HepG2 (cell line): ENCODE results near the gene MAMSTR. TPM values are rescaled to one million over a fixed set of nuclear protein-coding genes. Genes with fewer than 3 reads are reported as not detected.

Experiments used
- ATRX ChIP-seq: sonication (generic); formaldehyde crosslinking; IDR thresholded peaks from 2 replicates; pipeline ENCODE4 v1.4.0; 2020; ENCODE audit warnings: missing genetic modification reagents, borderline replicate concordance
- CREB1 ChIP-seq, 2 experiments: fragments of 450-650 bp in 1 of 2; IDR thresholded peaks; 2 replicates each; pipeline ENCODE4 v1.6.1; 2016 to 2017; ENCODE audit warnings: control low read depth in 1 of 2, mild to moderate bottlenecking in 1 of 2, missing compliant biosample characterization in 1 of 2, missing genetic modification characterization in 1 of 2
- DPF2 ChIP-seq: sonication (generic); formaldehyde crosslinking; IDR thresholded peaks from 2 replicates; pipeline ENCODE4 v1.4.0; 2020; ENCODE audit warnings: mild to moderate bottlenecking, low read depth, missing genetic modification reagents, borderline replicate concordance
- FOXM1 ChIP-seq: sonication (generic); formaldehyde crosslinking; IDR thresholded peaks from 2 replicates; pipeline ENCODE4 v1.5.0; 2020; ENCODE audit warnings: missing genetic modification reagents
- GABPA ChIP-seq, 2 experiments: IDR thresholded peaks; 2 replicates each; pipeline ENCODE4 v1.6.1; 2011 to 2016; ENCODE audit warnings: low read depth in 2 of 2, low read length in 1 of 2, missing biosample characterization in 1 of 2, missing genetic modification characterization in 1 of 2
- MED1 ChIP-seq: sonication (generic); formaldehyde crosslinking; IDR thresholded peaks from 2 replicates; pipeline ENCODE4 v1.4.0; 2020; ENCODE audit warnings: missing genetic modification reagents
- MXD4 ChIP-seq: IDR thresholded peaks from 2 replicates; pipeline ENCODE4 v1.6.1; 2016; ENCODE audit warnings: mild to moderate bottlenecking, missing biosample characterization, missing genetic modification reagents
- PHF20 ChIP-seq: sonication (generic); formaldehyde crosslinking; IDR thresholded peaks from 2 replicates; pipeline ENCODE4 v1.5.0; 2020; ENCODE audit warnings: mild to moderate bottlenecking, missing genetic modification reagents
- REXO4 ChIP-seq: sonication (generic); formaldehyde crosslinking; IDR thresholded peaks from 2 replicates; pipeline ENCODE4 v1.8.0; 2022; ENCODE audit warnings: missing genetic modification reagents, mild to moderate bottlenecking, borderline replicate concordance
- RXRA ChIP-seq: sonication (generic); formaldehyde crosslinking; IDR thresholded peaks from 2 replicates; pipeline ENCODE4 v1.5.1; 2020; ENCODE audit warnings: missing genetic modification reagents
- TCF12 ChIP-seq, 2 experiments: fragments of 450-650 bp in 1 of 2; sonication (generic) in 1 of 2; formaldehyde crosslinking in 1 of 2; IDR thresholded peaks; 2 replicates each; pipeline versions ENCODE4 v1.6.1 to v1.8.0; 2017 to 2022; ENCODE audit warnings: antibody characterized with exemption in 1 of 2, mild to moderate bottlenecking in 1 of 2, missing genetic modification reagents in 1 of 2, moderate library complexity in 1 of 2
- TEAD3 ChIP-seq: optimal IDR thresholded peaks from 2 replicates; pipeline ENCODE3; 2016; ENCODE audit warnings: borderline replicate concordance
- TOPORS ChIP-seq: sonication (generic); formaldehyde crosslinking; IDR thresholded peaks from 2 replicates; pipeline ENCODE4 v1.8.0; 2023; ENCODE audit warnings: mild to moderate bottlenecking, missing genetic modification reagents
- ZNF232 ChIP-seq: sonication (generic); formaldehyde crosslinking; IDR thresholded peaks from 2 replicates; pipeline ENCODE4 v1.4.0; 2020; ENCODE audit warnings: missing genetic modification reagents, borderline replicate concordance
- ZNF235 ChIP-seq: sonication (generic); formaldehyde crosslinking; IDR thresholded peaks from 2 replicates; pipeline ENCODE4 v1.8.1; 2023; ENCODE audit warnings: mild to moderate bottlenecking, missing genetic modification reagents, borderline replicate concordance
- ZNF296 ChIP-seq: sonication (generic); formaldehyde crosslinking; conservative IDR thresholded peaks from 2 replicates; pipeline ENCODE4 v1.5.0; 2020; ENCODE audit warnings: mild to moderate bottlenecking, missing genetic modification reagents
- ZNF431 ChIP-seq: sonication (generic); formaldehyde crosslinking; IDR thresholded peaks from 2 replicates; pipeline ENCODE4 v1.9.0; 2022; ENCODE audit warnings: missing genetic modification reagents, low read depth, mild to moderate bottlenecking, borderline replicate concordance
- ZNF44 ChIP-seq: sonication (generic); formaldehyde crosslinking; IDR thresholded peaks from 2 replicates; pipeline ENCODE4 v1.5.1; 2020; ENCODE audit warnings: mild to moderate bottlenecking, missing genetic modification reagents
- ZNF468 ChIP-seq: sonication (generic); formaldehyde crosslinking; IDR thresholded peaks from 2 replicates; pipeline ENCODE4 v1.8.0; 2022; ENCODE audit warnings: mild to moderate bottlenecking, moderate library complexity, missing genetic modification reagents
- ZNF614 ChIP-seq: IDR thresholded peaks from 2 replicates; pipeline ENCODE4 v1.6.1; 2018; ENCODE audit warnings: missing biosample characterization, missing genetic modification reagents, inconsistent platforms, borderline replicate concordance
- ZNF768 ChIP-seq: sonication (generic); formaldehyde crosslinking; IDR thresholded peaks from 2 replicates; pipeline ENCODE4 v1.4.0; 2020; ENCODE audit warnings: missing genetic modification reagents
- polyA plus RNA-seq, 8 experiments: library from polyadenylated mRNA; depleted of rRNA in 3 of 8; stranded (reverse) in 7 of 8; unstranded in 1 of 8; fragments of >200 nt; fragmentation: Illumina TruSeq in 4 of 8; extraction: Trizol in 4 of 8; gene quantifications; 2 replicates each; pipeline versions ENCODE4 v1.2.1 to v1.2.3, GENCODE V29; 2011 to 2016; ENCODE audit warnings: low read depth in 4 of 8, missing spikeins in 1 of 8, mixed read lengths in 1 of 8; ENCODE audit not compliant: insufficient read depth in 1 of 8
- total RNA-seq, 5 experiments: library from RNA; depleted of rRNA; stranded (reverse); fragments of >200 nt; fragmentation: Illumina TruSeq; extraction: Trizol; gene quantifications; 2 replicates each; pipeline ENCODE4 v1.2.3, GENCODE V29; 2016; ENCODE audit warnings: low read depth in 1 of 5
- TF ChIP-seq, protein P1 (sequence below): sonication (generic); formaldehyde crosslinking; IDR thresholded peaks from 2 replicates; pipeline ENCODE4 v1.5.1; 2020; ENCODE audit warnings: mild to moderate bottlenecking, missing genetic modification reagents, borderline replicate concordance
- TF ChIP-seq, protein P2 (sequence below): sonication (generic); formaldehyde crosslinking; conservative IDR thresholded peaks from 2 replicates; pipeline ENCODE4 v1.4.0; 2020; ENCODE audit warnings: missing genetic modification reagents
- TF ChIP-seq, protein P3 (sequence below): sonication (generic); formaldehyde crosslinking; IDR thresholded peaks from 2 replicates; pipeline ENCODE4 v1.8.1; 2022; ENCODE audit warnings: mild to moderate bottlenecking, missing genetic modification reagents

The MAMSTR gene
- total and polyA plus RNA-seq, 2 of the 13 experiments (the other 11 are each of a cell fraction or from before 2014, with no cell fraction given) = 2.2 to 2.4 TPM

DNA sequence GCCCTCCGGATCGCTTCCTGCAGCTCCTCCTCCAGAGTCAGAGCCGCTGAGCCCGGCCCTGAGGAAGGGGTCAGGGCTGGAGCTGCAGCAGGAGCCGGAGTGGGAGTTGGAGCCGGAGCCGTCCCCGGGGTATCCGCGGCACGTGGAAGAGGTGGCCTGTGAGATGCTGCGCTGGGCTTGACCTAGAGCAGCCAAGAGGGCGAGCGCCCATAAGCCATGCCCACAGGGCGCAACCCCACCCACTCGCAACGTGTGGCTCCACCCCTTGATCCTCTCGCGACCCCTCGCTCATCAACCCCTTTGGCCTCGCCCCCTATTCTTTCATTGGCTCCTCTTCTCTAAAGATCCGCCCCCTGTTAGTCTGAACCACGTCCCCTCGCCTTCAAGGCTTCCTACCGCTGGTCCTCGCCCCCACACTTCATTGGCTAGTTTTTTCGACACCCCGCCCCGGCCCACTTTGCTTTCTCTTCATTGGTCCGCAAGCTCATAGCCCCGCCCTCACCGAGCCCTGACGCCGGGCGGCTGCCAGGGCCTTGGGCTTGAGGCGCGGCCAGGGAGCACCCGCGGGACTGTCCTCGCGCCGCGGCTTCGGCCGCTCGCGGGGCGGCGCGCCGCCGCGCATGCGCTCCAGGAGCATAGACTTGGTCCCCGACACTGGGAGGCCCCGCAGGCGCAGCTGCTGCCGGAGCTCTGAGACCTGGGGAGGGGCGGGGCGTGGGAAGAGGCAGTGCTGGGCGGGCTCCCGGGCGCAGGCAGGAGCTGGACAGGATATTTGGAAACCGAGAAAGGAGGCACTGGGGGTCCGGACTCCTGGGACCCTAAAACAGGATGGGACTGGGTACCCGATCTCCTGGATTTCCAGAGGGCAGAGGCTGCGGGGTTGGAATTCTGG is 5.4 kb downstream of the MAMSTR start (continued):
- TF ChIP-seq TEAD3 (CRISPR knock-in tag) = no peak
- peak; percentile 35; the same call in 1 of the 2 replicates for TF ChIP-seq ZNF232 (CRISPR knock-in tag)
- TF ChIP-seq TOPORS = peak; percentile 67; the same call in 1 of the 2 replicates
- peak; percentile 66 for TF ChIP-seq RXRA (CRISPR knock-in tag)
- no peak for TF ChIP-seq ZNF468 (CRISPR knock-in tag)
- no peak for TF ChIP-seq FOXM1 (CRISPR knock-in tag)
- TF ChIP-seq MED1 (CRISPR knock-in tag) = peak; percentile 21; the same call in 1 of the 2 replicates
- peak; percentile 75 for TF ChIP-seq CREB1 (IDR thresholded peaks at IDR 0.05)
- TF ChIP-seq CREB1 (CRISPR knock-in tag; IDR thresholded peaks at IDR 0.05) = peak; percentile 67; the same call in 1 of the 2 replicates
- TF ChIP-seq MXD4 (CRISPR knock-in tag) = peak; percentile 48; the same call in 1 of the 2 replicates
- TF ChIP-seq ZNF431 = no peak
- TF ChIP-seq, protein P1, sequence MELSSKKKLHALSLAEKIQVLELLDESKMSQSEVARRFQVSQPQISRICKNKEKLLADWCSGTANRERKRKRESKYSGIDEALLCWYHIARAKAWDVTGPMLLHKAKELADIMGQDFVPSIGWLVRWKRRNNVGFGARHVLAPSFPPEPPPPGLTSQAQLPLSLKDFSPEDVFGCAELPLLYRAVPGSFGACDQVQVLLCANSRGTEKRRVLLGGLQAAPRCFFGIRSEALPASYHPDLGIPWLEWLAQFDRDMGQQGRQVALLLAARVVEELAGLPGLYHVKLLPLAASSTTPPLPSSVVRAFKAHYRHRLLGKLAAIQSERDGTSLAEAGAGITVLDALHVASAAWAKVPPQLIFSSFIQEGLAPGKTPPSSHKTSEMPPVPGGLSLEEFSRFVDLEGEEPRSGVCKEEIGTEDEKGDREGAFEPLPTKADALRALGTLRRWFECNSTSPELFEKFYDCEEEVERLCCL (CRISPR knock-in tag) = no peak
- no peak for TF ChIP-seq REXO4 (CRISPR knock-in tag)
- TF ChIP-seq, protein P2, sequence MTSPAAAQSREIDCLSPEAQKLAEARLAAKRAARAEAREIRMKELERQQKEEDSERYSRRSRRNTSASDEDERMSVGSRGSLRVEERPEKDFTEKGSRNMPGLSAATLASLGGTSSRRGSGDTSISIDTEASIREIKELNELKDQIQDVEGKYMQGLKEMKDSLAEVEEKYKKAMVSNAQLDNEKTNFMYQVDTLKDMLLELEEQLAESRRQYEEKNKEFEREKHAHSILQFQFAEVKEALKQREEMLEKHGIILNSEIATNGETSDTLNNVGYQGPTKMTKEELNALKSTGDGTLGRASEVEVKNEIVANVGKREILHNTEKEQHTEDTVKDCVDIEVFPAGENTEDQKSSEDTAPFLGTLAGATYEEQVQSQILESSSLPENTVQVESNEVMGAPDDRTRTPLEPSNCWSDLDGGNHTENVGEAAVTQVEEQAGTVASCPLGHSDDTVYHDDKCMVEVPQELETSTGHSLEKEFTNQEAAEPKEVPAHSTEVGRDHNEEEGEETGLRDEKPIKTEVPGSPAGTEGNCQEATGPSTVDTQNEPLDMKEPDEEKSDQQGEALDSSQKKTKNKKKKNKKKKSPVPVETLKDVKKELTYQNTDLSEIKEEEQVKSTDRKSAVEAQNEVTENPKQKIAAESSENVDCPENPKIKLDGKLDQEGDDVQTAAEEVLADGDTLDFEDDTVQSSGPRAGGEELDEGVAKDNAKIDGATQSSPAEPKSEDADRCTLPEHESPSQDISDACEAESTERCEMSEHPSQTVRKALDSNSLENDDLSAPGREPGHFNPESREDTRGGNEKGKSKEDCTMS = no peak
- TF ChIP-seq ZNF296 (CRISPR knock-in tag) = no peak
- no peak for TF ChIP-seq ATRX (CRISPR knock-in tag)
- TF ChIP-seq TCF12 (IDR thresholded peaks at IDR 0.05) = no peak
- 0 out of 2 replicates have a peak, but pooled peaks have one; percentile 33 for TF ChIP-seq TCF12 (CRISPR knock-in tag; IDR thresholded peaks at IDR 0.05)
- TF ChIP-seq ZNF614 (CRISPR knock-in tag) = 0 out of 2 replicates have a peak, but pooled peaks have one; percentile 41
- TF ChIP-seq DPF2 = no peak
- TF ChIP-seq ZNF44 (CRISPR knock-in tag) = no peak
- no peak for TF ChIP-seq GABPA (IDR thresholded peaks at IDR 0.05; ENCODE audit: low read depth, low read length)
- peak; percentile 45 for TF ChIP-seq GABPA (CRISPR knock-in tag; IDR thresholded peaks at IDR 0.05; ENCODE audit: low read depth)
- TF ChIP-seq, protein P3, sequence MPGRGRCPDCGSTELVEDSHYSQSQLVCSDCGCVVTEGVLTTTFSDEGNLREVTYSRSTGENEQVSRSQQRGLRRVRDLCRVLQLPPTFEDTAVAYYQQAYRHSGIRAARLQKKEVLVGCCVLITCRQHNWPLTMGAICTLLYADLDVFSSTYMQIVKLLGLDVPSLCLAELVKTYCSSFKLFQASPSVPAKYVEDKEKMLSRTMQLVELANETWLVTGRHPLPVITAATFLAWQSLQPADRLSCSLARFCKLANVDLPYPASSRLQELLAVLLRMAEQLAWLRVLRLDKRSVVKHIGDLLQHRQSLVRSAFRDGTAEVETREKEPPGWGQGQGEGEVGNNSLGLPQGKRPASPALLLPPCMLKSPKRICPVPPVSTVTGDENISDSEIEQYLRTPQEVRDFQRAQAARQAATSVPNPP (CRISPR knock-in tag) = no peak
- TF ChIP-seq PHF20 = no peak
- TF ChIP-seq ZNF235 (CRISPR knock-in tag) = no peak
- peak; percentile 19; the same call in 1 of the 2 replicates for TF ChIP-seq ZNF768 (CRISPR knock-in tag)
